Epithelial cell of esophagus (primary cell): ENCODE measurements around the gene BLACAT1.

Experiments
- DNase-seq: peaks from one replicate; pipeline ENCODE4 v3.0.0; 2010; ENCODE audit warnings: low read depth
- H3K4me3 ChIP-seq: 2 replicates; pipeline ENCODE4 v1.5.1; 2011; ENCODE audit warnings: mild to moderate bottlenecking, low read length, control low read depth
- CTCF ChIP-seq: IDR thresholded peaks from 2 replicates; pipeline ENCODE4 v1.5.1; 2011; ENCODE audit warnings: low read depth, mild to moderate bottlenecking, low read length, control low read depth, inconsistent platforms; ENCODE audit not compliant: insufficient read depth; ENCODE audit errors: missing control alignments

BLACAT1 gene

GRCh38 chr1:205423814-205424399, 31.9 kb downstream of the BLACAT1 start:
- no peak for TF ChIP-seq CTCF
- DNase-seq, result no peak
- no peak overlapping the region for H3K4me3 ChIP-seq

GRCh38 chr1:205422993-205423642, 32.7 kb downstream of the BLACAT1 start:
- DNase-seq, result no peak
- peak; percentile 41 for TF ChIP-seq CTCF
- no peak overlapping the region for H3K4me3 ChIP-seq

GRCh38 chr1:205421798-205422197, 34.0 kb downstream of the BLACAT1 start, which contains the start of gene LEMD1:
Gene LEMD1, minus strand, starts transcription at chr1:205422056. Its CDS starts 1,520 bp downstream, at chr1:205420536.
- H3K4me3 ChIP-seq, result no peak within 1 kb of the TSS
- DNase-seq, result no peak
- no peak for TF ChIP-seq CTCF

- no peak for DNase-seq
- TF ChIP-seq CTCF, result no peak
- no peak overlapping the region for H3K4me3 ChIP-seq
Observed at GRCh38 chr1:205420938-205421337, 34.9 kb downstream of the BLACAT1 start.

GRCh38 chr1:205417870-205418635, 37.8 kb downstream of the BLACAT1 start:
- no peak overlapping the region for H3K4me3 ChIP-seq
- no peak for DNase-seq
- no peak for TF ChIP-seq CTCF

- DNase-seq, result no peak
- TF ChIP-seq CTCF, result no peak
- no peak overlapping the region for H3K4me3 ChIP-seq
Observed at GRCh38 chr1:205416322-205416721, 39.5 kb downstream of the BLACAT1 start.
